ENCODE measurements around the gene ITGA5.

DNA sequence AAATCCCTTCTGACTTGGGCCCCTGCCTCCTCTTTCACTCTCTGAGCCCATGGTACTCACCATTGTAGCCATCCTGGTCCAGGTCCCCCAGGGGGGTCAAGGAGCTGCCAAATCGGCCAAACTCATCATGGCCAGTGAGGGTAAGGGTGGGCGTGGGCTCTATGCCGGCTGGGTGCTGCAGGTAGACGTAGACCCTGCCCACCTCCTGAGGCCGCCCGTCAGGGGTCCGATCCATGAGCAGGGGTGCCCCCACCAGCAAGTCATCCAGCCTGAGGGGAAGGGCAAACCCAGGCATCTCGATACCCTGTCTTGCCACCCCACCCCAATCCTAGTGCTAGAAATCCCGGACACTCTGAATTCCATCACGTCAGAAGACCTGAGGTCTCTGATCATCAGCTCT is 14.0 kb downstream of the ITGA5 start:
- TF ChIP-seq POLR2A (IDR thresholded peaks at IDR 0.05): no peak
- TF ChIP-seq, protein P1, sequence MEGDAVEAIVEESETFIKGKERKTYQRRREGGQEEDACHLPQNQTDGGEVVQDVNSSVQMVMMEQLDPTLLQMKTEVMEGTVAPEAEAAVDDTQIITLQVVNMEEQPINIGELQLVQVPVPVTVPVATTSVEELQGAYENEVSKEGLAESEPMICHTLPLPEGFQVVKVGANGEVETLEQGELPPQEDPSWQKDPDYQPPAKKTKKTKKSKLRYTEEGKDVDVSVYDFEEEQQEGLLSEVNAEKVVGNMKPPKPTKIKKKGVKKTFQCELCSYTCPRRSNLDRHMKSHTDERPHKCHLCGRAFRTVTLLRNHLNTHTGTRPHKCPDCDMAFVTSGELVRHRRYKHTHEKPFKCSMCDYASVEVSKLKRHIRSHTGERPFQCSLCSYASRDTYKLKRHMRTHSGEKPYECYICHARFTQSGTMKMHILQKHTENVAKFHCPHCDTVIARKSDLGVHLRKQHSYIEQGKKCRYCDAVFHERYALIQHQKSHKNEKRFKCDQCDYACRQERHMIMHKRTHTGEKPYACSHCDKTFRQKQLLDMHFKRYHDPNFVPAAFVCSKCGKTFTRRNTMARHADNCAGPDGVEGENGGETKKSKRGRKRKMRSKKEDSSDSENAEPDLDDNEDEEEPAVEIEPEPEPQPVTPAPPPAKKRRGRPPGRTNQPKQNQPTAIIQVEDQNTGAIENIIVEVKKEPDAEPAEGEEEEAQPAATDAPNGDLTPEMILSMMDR (IDR thresholded peaks at IDR 0.05): no peak
